ENCODE data around the gene TEX19. TPM values are rescaled to one million over a fixed set of nuclear protein-coding genes. Genes with fewer than 3 reads are reported as not detected.

Gene TEX19
- total and polyA plus RNA-seq, 10 of the 15 experiments (the other 5 are each of a cell fraction or from before 2014, with no cell fraction given) = 0.03 to 0.32 (median 0.13) TPM; not detected in 3

DNA sequence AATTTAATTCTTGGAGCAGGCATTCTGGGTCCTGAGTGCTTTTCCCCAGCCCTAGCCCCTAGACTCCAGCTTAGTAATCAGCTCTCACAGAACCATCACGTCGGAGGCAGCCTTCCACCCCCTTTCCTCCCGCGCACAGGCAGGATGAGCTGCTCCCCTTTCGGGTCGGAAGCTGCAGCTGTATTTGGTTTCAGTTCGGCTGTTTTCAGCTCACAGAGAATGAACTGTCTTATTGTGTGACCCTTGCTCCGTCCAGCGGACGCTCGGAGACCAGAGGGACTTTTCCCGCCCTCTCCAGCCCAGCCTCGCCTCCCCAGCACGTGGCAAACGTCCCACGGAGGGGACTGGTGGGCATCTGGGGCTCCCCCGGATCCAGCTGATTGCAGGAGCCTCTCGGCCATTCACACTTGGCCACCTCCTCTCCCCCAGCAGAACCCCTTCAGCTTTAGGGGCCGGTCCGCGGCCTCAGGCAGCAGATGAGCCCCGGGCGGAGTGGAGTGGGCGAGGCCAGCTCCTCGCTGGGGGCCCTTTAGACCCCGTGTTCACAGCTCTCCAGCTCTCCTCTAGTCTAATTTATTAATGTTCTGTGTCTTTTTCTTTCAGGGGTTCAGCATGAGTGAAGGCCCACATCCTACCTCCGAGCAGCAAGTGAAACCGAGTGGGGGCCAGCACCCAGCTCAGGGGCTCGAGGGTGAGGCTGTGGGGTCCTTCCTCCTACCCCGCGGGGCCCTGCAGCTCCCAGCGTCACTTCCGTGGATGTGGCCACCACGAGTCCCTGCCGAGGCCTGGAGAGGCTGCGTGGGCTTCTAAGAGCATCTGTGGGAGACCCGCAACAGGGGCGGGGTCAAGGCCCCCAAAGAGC, 11.7 kb downstream of the TEX19 start:
- no peaks in the 10 kb centered on the region for H3K9me3 ChIP-seq (replicated peaks; ENCODE audit: control insufficient read depth, insufficient read depth, low read length)
- in situ Hi-C loops (cut with MboI) = no loop called here
- FAIRE-seq = peak; percentile 62
- intact Hi-C loops (cut with micrococcal nuclease; ENCODE audit: unreplicated experiment) = no loop called here
- peaks cover 0 to 4% of the 10 kb centered on the region in 2 experiments; a peak in 2 of 4 replicates for H3K27me3 ChIP-seq (replicated peaks in 1 of 2; ENCODE audit: control insufficient read depth in 2 of 2, insufficient read depth in 2 of 2, low read length in 1 of 2)
- H3K9ac ChIP-seq (ENCODE audit: control insufficient read depth, insufficient read depth, low read length) = 0 out of 2 replicates have a peak overlapping the region, but pooled peaks have one; percentile 1
- no TSS peak for BruUV-seq (replicated peaks)
- RAD21 ChIA-PET (ENCODE audit: unreplicated experiment) = interaction anchor here (1.1 to 1.5 kb wide), 5 partner anchors 20 to 129 kb away, joined by 3 to 5 read pairs (median 3); no protein-coding TSS in a partner anchor
- SMC1A ChIA-PET (ENCODE audit: uncharacterized antibody, unreplicated experiment) = interaction anchor here (0.7 to 1.2 kb wide), 3 partner anchors 30 to 78 kb away, joined by 3 read pairs; partner anchors contain the start of gene HEXD
- no peak overlapping the region for H3K27ac ChIP-seq (ENCODE audit: control insufficient read depth, insufficient read depth)
- ATAC-seq = peak; percentile 65
- 4% methylated on average over 38 of the region's 38 CpGs for WGBS (ENCODE audit: insufficient coverage, insufficient replicate concordance, low lambda C conversion rate, missing lambda C conversion rate)
- POLR2A ChIA-PET = interaction anchor here (0.8 to 1.3 kb wide), 4 partner anchors 31 to 157 kb away, joined by 3 read pairs; no protein-coding TSS in a partner anchor
- H3K4me2 ChIP-seq (ENCODE audit: control insufficient read depth, insufficient read depth) = peak overlapping the region; percentile 12
- TF ChIP-seq SUZ12 (IDR thresholded peaks at IDR 0.05; ENCODE audit: unreplicated experiment) = no peak
- no peak for TF ChIP-seq BRCA1 (IDR thresholded peaks at IDR 0.05; ENCODE audit: low read depth, low read length)
- no peak for TF ChIP-seq YBX1 (IDR thresholded peaks at IDR 0.05)
- no peak for TF ChIP-seq SMARCA5 (IDR thresholded peaks at IDR 0.05)
- TF ChIP-seq NR2F1 (conservative IDR thresholded peaks at IDR 0.05) = 0 out of 2 replicates have a peak, but pooled peaks have one; percentile 43
- TF ChIP-seq IKZF2 (IDR thresholded peaks at IDR 0.05) = peak in 1 of 2 experiments; percentile 16; a peak in 1 of 4 replicates
- TF ChIP-seq EED (IDR thresholded peaks at IDR 0.05; ENCODE audit: low read depth) = peak; percentile 28; the same call in 1 of the 2 replicates
- TF ChIP-seq, protein P1, sequence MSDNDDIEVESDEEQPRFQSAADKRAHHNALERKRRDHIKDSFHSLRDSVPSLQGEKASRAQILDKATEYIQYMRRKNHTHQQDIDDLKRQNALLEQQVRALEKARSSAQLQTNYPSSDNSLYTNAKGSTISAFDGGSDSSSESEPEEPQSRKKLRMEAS (IDR thresholded peaks at IDR 0.05; ENCODE audit: low read depth, low read length) = no peak; the same call in 1 of the 2 replicates
- peak in 1 of 2 experiments; percentile 27; a peak in 1 of 3 replicates for TF ChIP-seq EGR1 (IDR thresholded peaks at IDR 0.05; ENCODE audit: borderline replicate concordance in 1 of 2, low read depth in 2 of 2, low read length in 2 of 2)
- TF ChIP-seq LARP7 (IDR thresholded peaks at IDR 0.05) = no peak
- peak; percentile 44; the same call in 1 of the 2 replicates for TF ChIP-seq IKZF1 (conservative IDR thresholded peaks at IDR 0.05)
- no peak for TF ChIP-seq ETV6 (conservative IDR thresholded peaks at IDR 0.05 in 1 of 2, IDR thresholded peaks at IDR 0.05 in 1 of 2; ENCODE audit: borderline replicate concordance in 1 of 2, low read depth in 1 of 2)
- TF ChIP-seq STAT1 (conservative IDR thresholded peaks at IDR 0.05) = no peak
- TF ChIP-seq TAF1 (IDR thresholded peaks at IDR 0.05; ENCODE audit: borderline replicate concordance, low read depth, low read length) = no peak
- TF ChIP-seq POLR2AphosphoS2 (IDR thresholded peaks at IDR 0.05; ENCODE audit: low read depth, low read length) = no peak
- TF ChIP-seq ASH2L (IDR thresholded peaks at IDR 0.05; ENCODE audit: borderline replicate concordance, low read depth) = no peak
- 0 out of 4 replicates have a peak, but pooled peaks of 1 of the 2 experiments have one; percentile 47 for TF ChIP-seq BHLHE40 (IDR thresholded peaks at IDR 0.05; ENCODE audit: borderline replicate concordance in 1 of 2, low read depth in 2 of 2, low read length in 1 of 2)
- no peaks in the 10 kb centered on the region for H3K36me3 ChIP-seq (ENCODE audit: control insufficient read depth in 2 of 2, insufficient read depth in 2 of 2, low read length in 1 of 2)
- H3K4me3 ChIP-seq = peak overlapping the region; percentile 36; the same call in 1 of the 2 replicates
- CTCF ChIA-PET = interaction anchor here (0.6 to 2.5 kb wide), 4 partner anchors 13 to 80 kb away, joined by 3 to 8 read pairs (median 4); no protein-coding TSS in a partner anchor
- H4K20me1 ChIP-seq (ENCODE audit: control insufficient read depth, insufficient read depth) = no peaks in the 10 kb centered on the region
- no peak for DNase-seq (ENCODE audit: low read depth, low spot score)
- H2AFZ ChIP-seq (ENCODE audit: control insufficient read depth, low read depth, low read length) = no peak overlapping the region
- H3K79me2 ChIP-seq (ENCODE audit: control insufficient read depth, insufficient read depth, low read length) = no peaks in the 10 kb centered on the region
- H3K4me1 ChIP-seq (ENCODE audit: control insufficient read depth, insufficient read depth, low read length) = peaks cover 12% of the 10 kb centered on the region
